Activated naive CD4-positive, alpha-beta T cell treated with anti-CD3 and anti-CD28 coated beads, Interleukin-2, amount 10 ng/mL, durations not matched to agents 5 hours and 36 hours (primary cell): ENCODE measurements around the gene LPAR1. TPM values are rescaled to one million over a fixed set of nuclear protein-coding genes. Genes with fewer than 3 reads are reported as not detected.

ENCODE experiments used
- total RNA-seq, 2 experiments: library from RNA; stranded (reverse); gene quantifications; one replicate each; pipeline ENCODE4 v1.2.3, GENCODE V29; 2021

The LPAR1 gene, protein sequence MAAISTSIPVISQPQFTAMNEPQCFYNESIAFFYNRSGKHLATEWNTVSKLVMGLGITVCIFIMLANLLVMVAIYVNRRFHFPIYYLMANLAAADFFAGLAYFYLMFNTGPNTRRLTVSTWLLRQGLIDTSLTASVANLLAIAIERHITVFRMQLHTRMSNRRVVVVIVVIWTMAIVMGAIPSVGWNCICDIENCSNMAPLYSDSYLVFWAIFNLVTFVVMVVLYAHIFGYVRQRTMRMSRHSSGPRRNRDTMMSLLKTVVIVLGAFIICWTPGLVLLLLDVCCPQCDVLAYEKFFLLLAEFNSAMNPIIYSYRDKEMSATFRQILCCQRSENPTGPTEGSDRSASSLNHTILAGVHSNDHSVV
- not detected for total RNA-seq

DNA sequence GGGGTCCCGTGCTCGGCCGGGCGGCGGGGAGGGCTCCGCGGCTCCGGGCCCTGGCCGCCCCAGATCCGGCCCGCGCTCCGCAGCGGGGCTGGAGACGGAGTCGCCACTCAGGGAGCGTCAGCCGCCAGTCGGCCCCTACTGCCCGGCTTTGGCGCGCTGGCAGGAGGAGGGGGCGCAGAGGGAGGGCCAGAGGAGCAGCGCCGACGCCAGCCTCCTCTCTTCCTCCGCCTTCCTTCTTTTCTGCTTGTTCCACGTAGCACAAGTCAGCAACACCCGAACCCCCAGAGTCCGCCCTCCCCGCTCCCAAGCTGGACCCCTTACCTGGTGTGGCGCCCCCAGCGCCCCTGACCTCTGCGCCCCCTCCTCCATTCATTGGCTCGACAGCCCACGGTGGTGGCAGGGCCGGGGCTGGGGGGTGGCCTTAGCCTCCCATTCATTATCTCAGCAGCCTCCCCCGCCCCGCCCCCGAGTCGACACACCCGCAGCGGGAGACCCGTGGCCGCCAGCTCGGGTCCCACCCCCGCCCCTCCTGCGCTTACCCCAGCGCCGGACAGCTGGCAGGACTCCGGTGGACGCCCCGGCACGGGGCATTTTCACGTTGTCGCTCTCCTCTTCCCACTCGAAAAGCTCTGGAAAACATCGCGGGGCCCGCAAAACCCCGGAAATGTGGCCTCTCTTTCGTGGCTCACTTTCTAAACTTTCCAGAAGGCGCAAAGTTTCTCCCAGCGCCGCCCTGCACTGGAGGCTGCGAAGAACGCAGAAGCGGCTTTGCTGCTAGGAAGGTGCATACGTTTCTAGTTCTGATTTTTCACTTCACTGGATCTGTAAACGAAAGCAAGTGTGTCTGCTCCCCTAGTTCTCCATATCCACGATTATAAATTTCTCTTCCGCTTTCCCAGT is at the start of gene LPAR1:
LPAR1 (minus strand) TSS at position 140 of the 900 bp plus-strand sequence. CDS start 66,353 bp downstream, outside the sequence.

